ENCODE measurements around the gene GPBP1L1. TPM values are rescaled to one million over a fixed set of nuclear protein-coding genes. Genes with fewer than 3 reads are reported as not detected.

The GPBP1L1 gene
- total and polyA plus RNA-seq, 2 of the 13 experiments (the other 11 are each of a cell fraction or from before 2014, with no cell fraction given): 45.9 to 86.1 TPM

DNA sequence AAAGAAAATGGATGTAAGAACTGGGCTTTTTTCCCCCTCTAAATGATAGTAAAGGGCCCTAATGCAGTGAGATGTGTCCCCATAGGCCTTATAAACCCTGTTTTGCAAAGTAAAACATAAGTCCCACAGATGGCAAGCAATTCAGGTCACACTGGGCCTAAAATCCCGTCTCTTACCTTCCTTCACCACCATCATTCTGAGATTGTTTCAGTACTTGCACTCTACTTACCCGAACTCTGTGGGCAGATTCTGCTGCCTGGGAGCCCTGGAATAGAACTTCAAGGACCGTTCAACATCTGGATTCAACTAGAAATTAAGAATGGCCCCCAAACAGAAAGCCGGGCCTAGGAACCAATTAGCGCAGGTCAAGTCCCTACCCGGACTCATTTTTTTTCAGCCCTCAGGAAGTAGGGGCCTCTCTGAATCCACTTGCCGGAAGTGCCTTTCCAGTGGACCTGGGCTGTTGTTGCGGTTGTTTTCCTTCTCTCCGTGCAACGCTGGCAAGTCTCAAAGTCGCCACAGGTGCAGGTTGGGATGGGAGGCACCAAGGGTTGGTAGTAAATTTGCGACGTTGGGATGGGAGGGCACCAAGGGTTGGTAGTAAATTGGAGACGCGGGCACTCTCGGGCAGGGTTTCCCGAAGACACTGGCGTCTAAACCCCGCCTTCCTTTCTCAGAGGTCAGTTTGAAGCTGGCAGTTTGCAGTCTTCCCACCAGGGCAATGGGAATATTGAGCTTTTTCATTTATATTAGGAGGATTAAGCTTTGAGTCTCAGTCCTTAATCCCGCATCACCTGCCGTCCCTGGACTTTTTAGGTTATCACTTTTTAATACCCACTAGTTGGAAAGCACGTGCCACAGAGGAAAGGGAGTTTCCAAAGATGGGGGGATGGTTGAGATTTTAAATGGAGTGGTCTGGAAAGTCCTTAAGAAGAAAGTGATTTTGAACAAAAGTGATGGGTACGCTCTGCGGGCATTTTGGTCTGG lies 1.7 kb upstream of the GPBP1L1 start, which contains the start of gene TMEM69 (continued):
- TF ChIP-seq, protein P1, sequence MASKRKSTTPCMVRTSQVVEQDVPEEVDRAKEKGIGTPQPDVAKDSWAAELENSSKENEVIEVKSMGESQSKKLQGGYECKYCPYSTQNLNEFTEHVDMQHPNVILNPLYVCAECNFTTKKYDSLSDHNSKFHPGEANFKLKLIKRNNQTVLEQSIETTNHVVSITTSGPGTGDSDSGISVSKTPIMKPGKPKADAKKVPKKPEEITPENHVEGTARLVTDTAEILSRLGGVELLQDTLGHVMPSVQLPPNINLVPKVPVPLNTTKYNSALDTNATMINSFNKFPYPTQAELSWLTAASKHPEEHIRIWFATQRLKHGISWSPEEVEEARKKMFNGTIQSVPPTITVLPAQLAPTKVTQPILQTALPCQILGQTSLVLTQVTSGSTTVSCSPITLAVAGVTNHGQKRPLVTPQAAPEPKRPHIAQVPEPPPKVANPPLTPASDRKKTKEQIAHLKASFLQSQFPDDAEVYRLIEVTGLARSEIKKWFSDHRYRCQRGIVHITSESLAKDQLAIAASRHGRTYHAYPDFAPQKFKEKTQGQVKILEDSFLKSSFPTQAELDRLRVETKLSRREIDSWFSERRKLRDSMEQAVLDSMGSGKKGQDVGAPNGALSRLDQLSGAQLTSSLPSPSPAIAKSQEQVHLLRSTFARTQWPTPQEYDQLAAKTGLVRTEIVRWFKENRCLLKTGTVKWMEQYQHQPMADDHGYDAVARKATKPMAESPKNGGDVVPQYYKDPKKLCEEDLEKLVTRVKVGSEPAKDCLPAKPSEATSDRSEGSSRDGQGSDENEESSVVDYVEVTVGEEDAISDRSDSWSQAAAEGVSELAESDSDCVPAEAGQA (IDR thresholded peaks at IDR 0.05; ENCODE audit: low read depth): 0 out of 2 replicates have a peak, but pooled peaks have one; percentile 41
- TF ChIP-seq, protein P1 (CRISPR knock-in tag; IDR thresholded peaks at IDR 0.05; ENCODE audit: borderline replicate concordance): no peak
- TF ChIP-seq ZFAT (CRISPR knock-in tag; conservative IDR thresholded peaks at IDR 0.05) (0 out of 2 replicates have a peak, but pooled peaks have one; percentile 35), HNF4G (IDR thresholded peaks at IDR 0.05; ENCODE audit: borderline replicate concordance, low read depth, low read length) (no peak; the same call in 1 of the 2 replicates), HNF4G (CRISPR knock-in tag; IDR thresholded peaks at IDR 0.05; ENCODE audit: borderline replicate concordance, low read depth) (no peak; the same call in 1 of the 2 replicates), ISX (CRISPR knock-in tag; conservative IDR thresholded peaks at IDR 0.05) (0 out of 2 replicates have a peak, but pooled peaks have one; percentile 52), KLF15 (CRISPR knock-in tag; IDR thresholded peaks at IDR 0.05; ENCODE audit: borderline replicate concordance) (no peak), AHR (CRISPR knock-in tag; IDR thresholded peaks at IDR 0.05) (0 out of 2 replicates have a peak, but pooled peaks have one; percentile 22), ZNF468 (CRISPR knock-in tag; IDR thresholded peaks at IDR 0.05) (0 out of 2 replicates have a peak, but pooled peaks have one; percentile 46), NAIF1 (CRISPR knock-in tag; IDR thresholded peaks at IDR 0.05; ENCODE audit: borderline replicate concordance) (no peak)
- TF ChIP-seq, protein P2, sequence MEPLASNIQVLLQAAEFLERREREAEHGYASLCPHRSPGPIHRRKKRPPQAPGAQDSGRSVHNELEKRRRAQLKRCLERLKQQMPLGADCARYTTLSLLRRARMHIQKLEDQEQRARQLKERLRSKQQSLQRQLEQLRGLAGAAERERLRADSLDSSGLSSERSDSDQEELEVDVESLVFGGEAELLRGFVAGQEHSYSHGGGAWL (CRISPR knock-in tag; IDR thresholded peaks at IDR 0.05): 0 out of 2 replicates have a peak, but pooled peaks have one; percentile 31
- TF ChIP-seq, protein P3, sequence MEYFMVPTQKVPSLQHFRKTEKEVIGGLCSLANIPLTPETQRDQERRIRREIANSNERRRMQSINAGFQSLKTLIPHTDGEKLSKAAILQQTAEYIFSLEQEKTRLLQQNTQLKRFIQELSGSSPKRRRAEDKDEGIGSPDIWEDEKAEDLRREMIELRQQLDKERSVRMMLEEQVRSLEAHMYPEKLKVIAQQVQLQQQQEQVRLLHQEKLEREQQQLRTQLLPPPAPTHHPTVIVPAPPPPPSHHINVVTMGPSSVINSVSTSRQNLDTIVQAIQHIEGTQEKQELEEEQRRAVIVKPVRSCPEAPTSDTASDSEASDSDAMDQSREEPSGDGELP (IDR thresholded peaks at IDR 0.05; ENCODE audit: borderline replicate concordance, low read depth): no peak
- TF ChIP-seq, protein P4, sequence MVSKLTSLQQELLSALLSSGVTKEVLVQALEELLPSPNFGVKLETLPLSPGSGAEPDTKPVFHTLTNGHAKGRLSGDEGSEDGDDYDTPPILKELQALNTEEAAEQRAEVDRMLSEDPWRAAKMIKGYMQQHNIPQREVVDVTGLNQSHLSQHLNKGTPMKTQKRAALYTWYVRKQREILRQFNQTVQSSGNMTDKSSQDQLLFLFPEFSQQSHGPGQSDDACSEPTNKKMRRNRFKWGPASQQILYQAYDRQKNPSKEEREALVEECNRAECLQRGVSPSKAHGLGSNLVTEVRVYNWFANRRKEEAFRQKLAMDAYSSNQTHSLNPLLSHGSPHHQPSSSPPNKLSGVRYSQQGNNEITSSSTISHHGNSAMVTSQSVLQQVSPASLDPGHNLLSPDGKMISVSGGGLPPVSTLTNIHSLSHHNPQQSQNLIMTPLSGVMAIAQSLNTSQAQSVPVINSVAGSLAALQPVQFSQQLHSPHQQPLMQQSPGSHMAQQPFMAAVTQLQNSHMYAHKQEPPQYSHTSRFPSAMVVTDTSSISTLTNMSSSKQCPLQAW (CRISPR knock-in tag; IDR thresholded peaks at IDR 0.05): peak; percentile 59; the same call in 1 of the 2 replicates
- TF ChIP-seq, protein P5, sequence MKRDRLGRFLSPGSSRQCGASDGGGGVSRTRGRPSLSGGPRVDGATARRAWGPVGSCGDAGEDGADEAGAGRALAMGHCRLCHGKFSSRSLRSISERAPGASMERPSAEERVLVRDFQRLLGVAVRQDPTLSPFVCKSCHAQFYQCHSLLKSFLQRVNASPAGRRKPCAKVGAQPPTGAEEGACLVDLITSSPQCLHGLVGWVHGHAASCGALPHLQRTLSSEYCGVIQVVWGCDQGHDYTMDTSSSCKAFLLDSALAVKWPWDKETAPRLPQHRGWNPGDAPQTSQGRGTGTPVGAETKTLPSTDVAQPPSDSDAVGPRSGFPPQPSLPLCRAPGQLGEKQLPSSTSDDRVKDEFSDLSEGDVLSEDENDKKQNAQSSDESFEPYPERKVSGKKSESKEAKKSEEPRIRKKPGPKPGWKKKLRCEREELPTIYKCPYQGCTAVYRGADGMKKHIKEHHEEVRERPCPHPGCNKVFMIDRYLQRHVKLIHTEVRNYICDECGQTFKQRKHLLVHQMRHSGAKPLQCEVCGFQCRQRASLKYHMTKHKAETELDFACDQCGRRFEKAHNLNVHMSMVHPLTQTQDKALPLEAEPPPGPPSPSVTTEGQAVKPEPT (CRISPR knock-in tag; IDR thresholded peaks at IDR 0.05; ENCODE audit: low read depth): no peak
- TF ChIP-seq, protein P6, sequence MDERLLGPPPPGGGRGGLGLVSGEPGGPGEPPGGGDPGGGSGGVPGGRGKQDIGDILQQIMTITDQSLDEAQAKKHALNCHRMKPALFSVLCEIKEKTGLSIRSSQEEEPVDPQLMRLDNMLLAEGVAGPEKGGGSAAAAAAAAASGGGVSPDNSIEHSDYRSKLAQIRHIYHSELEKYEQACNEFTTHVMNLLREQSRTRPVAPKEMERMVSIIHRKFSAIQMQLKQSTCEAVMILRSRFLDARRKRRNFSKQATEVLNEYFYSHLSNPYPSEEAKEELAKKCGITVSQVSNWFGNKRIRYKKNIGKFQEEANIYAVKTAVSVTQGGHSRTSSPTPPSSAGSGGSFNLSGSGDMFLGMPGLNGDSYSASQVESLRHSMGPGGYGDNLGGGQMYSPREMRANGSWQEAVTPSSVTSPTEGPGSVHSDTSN (CRISPR knock-in tag; IDR thresholded peaks at IDR 0.05): no peak
